Vagina (tissue), 2 donors: ENCODE results near the gene IRF5.

Source experiments
- CTCF ChIP-seq, 3 experiments: fragments of 450-650 bp in 2 of 3; fragments of 200-600 bp in 1 of 3; sonication (generic) in 1 of 3; IDR thresholded peaks; one replicate each; pipeline ENCODE4 v1.5.1; 2017 to 2019; ENCODE audit warnings: antibody characterized with exemption in 3 of 3, mild to moderate bottlenecking in 2 of 3, moderate library complexity in 2 of 3
- POLR2A ChIP-seq, 2 donors: fragments of 450-650 bp; IDR thresholded peaks; one replicate each; pipeline ENCODE4 v1.6.1; 2017; ENCODE audit warnings: antibody characterized with exemption in 2 of 2, mild to moderate bottlenecking in 2 of 2, moderate library complexity in 2 of 2

GRCh38 chr7:128948312-128948973 is 10.7 kb downstream of the IRF5 start:
- no peak for TF ChIP-seq POLR2A (IDR thresholded peaks at IDR 0.05)
- TF ChIP-seq CTCF (IDR thresholded peaks at IDR 0.05) = no peak
